Germinal center (tissue), 1 donor: ENCODE results near the gene MAST4.
"Not testable (repeated sequence)": the region's sequence is repeated elsewhere in the genome, so short reads cannot be mapped to it uniquely, and the experiment has no call there.

Experiments used
- DNase-seq: peaks from one replicate; pipeline ENCODE4 v3.0.0; 2012; ENCODE audit warnings: mixed read lengths, low spot score

Gene MAST4

DNA sequence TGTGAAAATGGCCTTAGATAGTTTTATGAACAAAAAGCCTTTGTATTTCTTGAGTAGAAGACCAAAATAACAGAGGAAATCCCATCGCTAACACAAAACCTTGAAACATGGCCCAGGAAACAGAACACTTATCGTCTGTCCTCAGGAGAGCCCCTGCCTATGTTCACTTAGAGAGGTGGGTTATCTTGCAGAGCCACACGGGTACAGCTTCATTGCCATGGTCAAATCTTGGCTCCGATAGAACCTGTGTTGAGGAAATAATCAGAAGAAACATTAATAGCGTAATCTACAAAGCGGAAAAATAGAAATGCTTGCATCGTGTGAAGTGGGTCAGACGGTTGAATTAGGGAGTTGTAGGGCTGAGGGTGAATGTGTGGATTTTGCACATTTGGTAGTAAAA, 216.1 kb downstream of the MAST4 start:
- DNase-seq, result no peak

- DNase-seq, result no peak
Measured at GRCh38 chr5:66813306-66813705, 217.1 kb downstream of the MAST4 start.

- DNase-seq, result peak; percentile 48
Measured at GRCh38 chr5:66814146-66814991, 218.2 kb downstream of the MAST4 start.

DNA sequence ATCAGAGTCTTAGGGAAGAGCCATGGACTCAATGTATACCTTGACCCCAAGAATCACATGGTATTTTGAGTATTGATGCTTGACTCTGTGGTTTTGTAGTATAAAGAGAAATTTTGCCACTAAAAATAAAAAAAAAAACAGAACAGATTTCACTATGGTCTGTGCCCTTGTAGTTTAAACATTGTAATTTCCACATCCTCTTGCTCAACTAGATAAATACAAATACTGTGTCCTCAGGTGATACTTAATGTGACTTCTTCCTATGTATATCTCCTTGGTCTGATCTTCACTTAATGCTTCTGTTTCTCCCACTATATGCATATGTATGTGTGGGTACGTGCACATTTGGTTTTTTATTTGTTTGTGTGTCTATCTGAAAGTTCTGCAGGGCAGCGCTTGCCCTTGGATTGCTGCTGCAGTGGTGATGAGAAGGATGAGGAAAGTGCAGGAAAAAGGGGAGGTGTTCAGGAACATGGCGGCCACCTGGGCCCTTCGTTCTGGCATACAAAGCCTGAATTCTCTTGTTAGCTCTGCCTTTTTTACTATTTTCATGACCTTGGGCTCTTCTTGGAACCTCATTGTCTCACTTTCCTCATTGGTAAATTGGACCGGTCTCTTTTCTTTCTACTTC, 222.2 kb downstream of the MAST4 start:
- DNase-seq, result no peak

GRCh38 chr5:66818935-66819328, 222.7 kb downstream of the MAST4 start:
- no peak for DNase-seq

DNA sequence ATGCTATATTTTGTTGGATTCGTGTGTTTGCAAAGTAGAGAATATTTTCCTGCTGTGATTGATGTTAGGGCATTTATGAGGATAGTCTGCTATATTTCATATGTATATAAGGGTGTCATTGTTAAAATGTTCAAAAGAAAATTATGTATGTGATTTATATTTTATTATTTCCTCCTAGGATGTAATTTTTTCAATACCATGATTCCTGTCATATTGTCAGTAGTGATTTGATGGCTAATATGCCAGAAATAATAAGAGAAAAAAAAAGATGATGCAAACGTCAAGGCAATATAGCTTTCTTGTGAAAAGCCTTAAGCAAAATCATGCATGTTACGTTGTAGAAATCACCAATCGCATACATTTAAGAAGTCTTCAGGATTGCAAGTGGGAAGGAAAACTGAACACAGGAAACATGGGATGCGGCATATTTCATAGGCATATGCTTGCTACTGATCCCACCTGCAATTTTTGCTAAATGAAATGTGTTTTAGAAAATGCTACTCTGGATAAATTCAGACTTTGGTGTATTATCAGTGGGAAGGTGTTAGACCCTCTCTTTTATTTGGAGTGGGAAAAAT, 224.5 kb downstream of the MAST4 start:
- no peak for DNase-seq

GRCh38 chr5:66821688-66822429, 225.7 kb downstream of the MAST4 start:
- DNase-seq, result no peak

- DNase-seq, result not testable (repeated sequence)
Measured at GRCh38 chr5:66822906-66823305, 226.7 kb downstream of the MAST4 start.

DNA sequence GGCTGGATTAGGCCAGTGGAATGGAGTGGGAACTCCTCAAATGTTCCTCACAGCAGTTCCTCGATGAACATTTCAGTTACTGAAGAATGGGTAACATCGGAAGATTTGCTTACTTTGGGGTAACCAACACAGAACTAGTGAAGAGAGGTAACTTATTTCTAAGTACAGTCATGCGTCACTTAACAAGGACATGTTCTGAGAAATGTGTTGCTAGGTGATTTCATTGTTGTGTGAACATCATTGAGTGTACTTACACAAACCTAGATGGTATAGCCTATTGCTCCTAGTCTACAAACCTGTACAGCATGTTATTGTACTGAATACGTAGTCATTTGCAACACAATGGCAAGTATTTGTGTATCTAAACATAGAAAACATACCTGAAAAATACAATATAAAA, 228.3 kb downstream of the MAST4 start:
- no peak for DNase-seq

DNA sequence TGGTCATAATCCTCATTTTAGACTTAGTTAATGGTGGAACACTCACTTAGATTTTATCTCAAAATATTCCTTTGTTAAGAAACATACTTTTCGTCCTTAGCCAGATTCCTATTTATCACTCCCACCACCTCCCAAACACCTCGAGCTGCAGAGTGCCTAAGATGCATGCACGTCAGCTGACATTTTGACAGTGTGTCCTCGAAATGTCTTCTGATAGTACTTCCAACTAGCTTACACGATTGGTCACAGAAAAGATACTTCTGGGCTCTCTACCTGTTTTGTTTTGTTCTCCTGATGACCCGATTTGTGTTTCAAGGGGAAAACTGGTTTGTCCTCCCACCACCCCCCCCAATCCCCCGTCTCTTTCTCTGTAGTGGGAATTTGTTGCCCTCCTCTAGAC, 230.1 kb downstream of the MAST4 start:
- no peak for DNase-seq

GRCh38 chr5:66826696-66827095, 230.5 kb downstream of the MAST4 start:
- DNase-seq, result no peak

DNA sequence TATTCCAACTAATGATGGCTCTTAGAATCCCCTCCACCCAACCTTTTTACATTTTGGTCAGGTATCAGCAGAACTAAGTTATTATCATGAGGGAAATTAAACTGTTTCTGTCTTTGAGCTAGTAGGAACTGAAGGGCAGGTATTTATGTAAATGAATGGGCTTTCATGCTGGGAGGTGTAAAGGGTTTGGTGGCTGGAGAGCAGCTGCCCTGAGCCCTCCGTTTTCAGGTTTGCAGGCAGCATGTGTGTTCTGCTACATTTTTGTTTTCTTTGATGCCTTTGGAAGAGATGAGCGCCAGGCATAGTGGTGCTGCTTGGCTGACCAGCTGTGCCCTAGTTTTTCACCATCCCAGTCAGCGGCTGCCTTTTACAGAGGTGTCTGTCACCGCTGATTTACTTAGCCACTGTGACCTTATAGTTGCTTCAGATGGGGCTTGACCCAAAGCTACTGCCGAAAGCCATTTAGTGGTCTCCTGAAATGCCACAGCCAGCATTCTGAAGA, 231.9 kb downstream of the MAST4 start:
- no peak for DNase-seq

- DNase-seq, result peak; percentile 41
Measured at GRCh38 chr5:66828548-66829357, 232.6 kb downstream of the MAST4 start.

- DNase-seq, result no peak
Measured at GRCh38 chr5:66829358-66829674, 233.1 kb downstream of the MAST4 start.

- DNase-seq, result no peak
Measured at GRCh38 chr5:66829826-66830225, 233.6 kb downstream of the MAST4 start.

DNA sequence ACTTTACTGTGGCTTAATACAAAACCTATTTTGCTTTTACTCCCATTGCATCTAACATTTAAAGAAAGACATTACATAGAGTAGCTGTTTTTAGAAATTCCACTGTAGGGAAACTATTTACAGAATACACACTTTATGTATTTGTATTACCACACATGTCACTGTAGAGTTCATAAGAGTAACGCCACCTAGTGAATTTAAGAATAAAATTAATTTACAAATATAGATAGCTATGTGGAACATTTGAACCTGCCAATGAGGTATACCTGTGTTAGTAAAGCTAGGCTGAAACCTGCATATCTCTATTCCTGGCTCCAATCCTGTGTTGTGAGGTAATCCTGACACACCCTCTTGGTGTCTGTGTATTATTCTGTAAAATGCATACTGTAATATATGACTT, 234.4 kb downstream of the MAST4 start:
- no peak for DNase-seq

- no peak for DNase-seq
Measured at GRCh38 chr5:66839636-66840185, 243.5 kb downstream of the MAST4 start.

DNA sequence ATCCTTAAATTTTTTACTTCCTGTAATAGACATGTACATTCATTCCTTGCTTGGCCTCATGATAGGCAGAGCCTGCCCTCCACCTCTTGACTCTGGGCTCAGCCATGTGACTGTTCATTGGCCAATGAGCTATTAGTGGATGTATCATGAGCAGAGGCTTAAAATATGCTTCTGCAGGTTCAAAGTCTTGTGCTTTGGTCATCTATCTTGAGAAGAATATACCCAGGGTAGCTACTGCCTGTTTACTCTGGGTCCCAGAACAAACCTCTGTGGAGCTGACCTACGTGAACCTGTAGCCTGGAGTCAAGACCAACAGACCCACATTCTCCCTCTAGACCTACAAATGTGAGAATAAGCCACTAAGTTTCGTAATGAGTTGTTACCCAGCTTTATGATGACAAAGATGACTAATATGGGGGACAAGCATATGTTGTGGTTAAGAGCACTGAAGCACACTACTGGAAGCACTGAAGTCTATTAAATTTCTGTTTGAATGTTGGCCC, 244.4 kb downstream of the MAST4 start:
- DNase-seq, result no peak

DNA sequence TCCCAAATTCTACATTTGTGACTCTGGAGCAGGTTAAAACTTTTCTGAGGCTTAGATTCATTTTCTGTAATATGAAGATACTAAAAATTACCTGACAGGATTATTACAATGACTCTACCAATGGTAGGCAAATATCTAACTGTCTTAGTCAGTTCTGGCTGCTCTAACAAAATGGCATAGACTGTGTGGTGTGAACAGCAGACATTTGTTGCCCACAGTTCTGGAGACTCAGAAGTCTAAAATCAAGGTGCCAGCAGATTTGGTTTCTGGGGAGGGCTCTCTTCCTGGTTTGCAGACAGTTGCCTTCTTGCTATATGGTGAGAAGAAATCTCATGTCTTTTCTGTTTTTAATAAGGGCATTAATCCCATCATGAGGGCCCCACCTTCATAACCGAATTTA, 245.1 kb downstream of the MAST4 start:
- no peak for DNase-seq

- no peak for DNase-seq
Measured at GRCh38 chr5:66842540-66842939, 246.3 kb downstream of the MAST4 start.

DNA sequence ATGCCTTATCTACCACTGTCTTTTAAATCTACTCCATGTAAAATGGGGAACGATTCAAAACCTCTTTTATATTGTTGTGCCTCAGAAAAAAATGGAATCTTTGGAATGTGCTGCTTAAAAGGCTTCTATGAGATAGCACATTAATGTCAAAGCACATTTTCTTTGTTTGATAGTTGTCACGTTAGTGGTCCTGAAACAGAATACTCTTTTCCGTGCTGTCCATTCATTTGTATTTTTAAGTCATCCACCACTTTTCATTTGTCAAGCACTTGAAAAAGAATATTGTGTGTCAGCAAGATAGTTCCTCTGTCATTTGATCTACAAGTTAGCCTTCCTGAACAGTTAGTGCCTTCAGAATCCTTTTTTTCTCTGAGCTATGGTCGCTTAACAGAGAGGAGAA, 246.9 kb downstream of the MAST4 start:
- DNase-seq, result no peak
